Astrocyte of the spinal cord (primary cell): ENCODE measurements around the gene WFIKKN2.

ENCODE experiments used
- DNase-seq: peaks from one replicate; pipeline ENCODE4 v3.0.0; 2011; ENCODE audit warnings: low read depth, low spot score
- H3K4me3 ChIP-seq: 2 replicates; pipeline ENCODE4 v1.5.1; 2011; ENCODE audit warnings: low read depth, mild to moderate bottlenecking, low read length, moderate library complexity
- in situ Hi-C: cut with HindIII; loops from 2 replicates; pipeline ENCODE4 v1.10.0; 2017; ENCODE audit warnings: low sequenced_read_pairs
- TF ChIP-seq, protein P1 (sequence below): IDR thresholded peaks from 2 replicates; pipeline ENCODE4 v1.5.1; 2012; ENCODE audit warnings: low read depth, mild to moderate bottlenecking, low read length, inconsistent platforms

The WFIKKN2 gene

DNA sequence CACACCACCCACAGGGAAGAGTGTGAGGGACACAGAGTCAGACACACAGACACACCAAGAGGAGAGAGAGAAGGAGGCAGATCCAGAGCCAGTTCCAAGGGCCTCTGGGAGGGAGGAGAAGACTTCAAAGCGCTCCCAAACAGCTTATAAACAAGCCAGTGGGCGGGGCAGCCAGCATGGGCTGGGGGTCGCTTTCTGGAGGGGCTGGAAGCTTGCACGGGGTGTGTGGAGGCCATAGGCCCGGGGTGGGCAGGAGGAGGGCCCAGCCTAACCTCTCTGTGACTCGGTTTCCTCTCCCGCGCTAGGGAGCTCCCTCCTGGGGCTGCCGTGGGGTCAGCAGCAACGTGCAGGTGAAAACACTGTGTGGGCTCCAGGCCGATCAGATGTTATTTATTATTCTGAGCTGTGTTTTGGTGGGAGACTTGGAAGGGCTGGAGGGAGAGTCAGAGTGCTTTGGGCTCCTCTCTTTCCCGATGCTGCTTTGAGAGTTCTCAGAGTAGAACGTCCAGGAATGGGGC lies 2.5 kb upstream of the WFIKKN2 start:
- TF ChIP-seq, protein P1, sequence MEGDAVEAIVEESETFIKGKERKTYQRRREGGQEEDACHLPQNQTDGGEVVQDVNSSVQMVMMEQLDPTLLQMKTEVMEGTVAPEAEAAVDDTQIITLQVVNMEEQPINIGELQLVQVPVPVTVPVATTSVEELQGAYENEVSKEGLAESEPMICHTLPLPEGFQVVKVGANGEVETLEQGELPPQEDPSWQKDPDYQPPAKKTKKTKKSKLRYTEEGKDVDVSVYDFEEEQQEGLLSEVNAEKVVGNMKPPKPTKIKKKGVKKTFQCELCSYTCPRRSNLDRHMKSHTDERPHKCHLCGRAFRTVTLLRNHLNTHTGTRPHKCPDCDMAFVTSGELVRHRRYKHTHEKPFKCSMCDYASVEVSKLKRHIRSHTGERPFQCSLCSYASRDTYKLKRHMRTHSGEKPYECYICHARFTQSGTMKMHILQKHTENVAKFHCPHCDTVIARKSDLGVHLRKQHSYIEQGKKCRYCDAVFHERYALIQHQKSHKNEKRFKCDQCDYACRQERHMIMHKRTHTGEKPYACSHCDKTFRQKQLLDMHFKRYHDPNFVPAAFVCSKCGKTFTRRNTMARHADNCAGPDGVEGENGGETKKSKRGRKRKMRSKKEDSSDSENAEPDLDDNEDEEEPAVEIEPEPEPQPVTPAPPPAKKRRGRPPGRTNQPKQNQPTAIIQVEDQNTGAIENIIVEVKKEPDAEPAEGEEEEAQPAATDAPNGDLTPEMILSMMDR, result no peak
- no peak for DNase-seq
- in situ Hi-C loops, result no loop called here

DNA sequence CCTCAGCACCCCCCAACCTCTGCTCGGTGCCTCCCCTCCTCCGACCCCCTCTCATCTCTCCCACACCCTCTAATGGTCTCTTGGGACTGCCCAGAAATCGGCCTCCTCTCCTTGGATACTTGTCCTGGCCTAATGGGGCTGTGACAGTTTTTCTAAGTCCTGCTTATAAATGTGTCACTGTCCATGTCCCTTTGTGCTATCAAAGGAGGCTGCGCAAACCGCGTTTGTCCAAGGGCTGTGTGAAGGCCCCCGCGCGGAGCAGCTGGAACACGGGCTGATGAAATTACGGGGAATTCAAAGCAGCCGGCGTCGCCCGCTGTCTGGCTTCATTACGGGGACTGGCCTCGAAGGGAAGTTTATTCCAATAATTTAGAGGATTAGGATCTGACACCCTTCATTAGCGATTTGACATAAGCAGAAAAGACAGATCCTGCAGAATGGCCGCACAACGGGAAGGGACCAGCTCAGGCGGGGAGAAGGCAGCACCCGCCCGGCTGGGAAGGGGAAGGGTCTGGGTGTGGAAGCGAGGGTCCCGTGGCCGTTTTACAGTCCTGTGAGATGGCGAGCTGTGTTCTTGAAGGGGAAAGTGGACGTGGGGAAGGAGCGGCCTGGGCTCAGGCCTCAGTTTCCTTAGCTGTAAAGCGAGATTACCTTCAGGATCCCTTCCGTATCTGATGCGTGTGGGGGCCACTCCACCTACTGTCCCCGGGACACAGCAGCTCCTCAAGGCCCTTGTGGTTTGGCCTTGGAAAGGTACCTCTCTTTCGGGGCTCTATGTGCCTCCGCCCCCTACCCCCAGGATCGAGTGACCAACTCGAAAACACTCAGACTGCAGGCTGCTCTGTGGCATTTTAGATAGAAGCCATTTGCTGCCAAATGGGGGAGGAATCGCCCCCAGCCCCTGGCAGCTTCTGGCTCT lies 1.6 kb upstream of the WFIKKN2 start:
- TF ChIP-seq, protein P1, result no peak
- no peak for DNase-seq
- in situ Hi-C loops, result no loop called here
- no peak overlapping the region for H3K4me3 ChIP-seq

More for the DNA sequence above, 2.5 kb upstream of the WFIKKN2 start:
- H3K4me3 ChIP-seq, result no peak overlapping the region

DNA sequence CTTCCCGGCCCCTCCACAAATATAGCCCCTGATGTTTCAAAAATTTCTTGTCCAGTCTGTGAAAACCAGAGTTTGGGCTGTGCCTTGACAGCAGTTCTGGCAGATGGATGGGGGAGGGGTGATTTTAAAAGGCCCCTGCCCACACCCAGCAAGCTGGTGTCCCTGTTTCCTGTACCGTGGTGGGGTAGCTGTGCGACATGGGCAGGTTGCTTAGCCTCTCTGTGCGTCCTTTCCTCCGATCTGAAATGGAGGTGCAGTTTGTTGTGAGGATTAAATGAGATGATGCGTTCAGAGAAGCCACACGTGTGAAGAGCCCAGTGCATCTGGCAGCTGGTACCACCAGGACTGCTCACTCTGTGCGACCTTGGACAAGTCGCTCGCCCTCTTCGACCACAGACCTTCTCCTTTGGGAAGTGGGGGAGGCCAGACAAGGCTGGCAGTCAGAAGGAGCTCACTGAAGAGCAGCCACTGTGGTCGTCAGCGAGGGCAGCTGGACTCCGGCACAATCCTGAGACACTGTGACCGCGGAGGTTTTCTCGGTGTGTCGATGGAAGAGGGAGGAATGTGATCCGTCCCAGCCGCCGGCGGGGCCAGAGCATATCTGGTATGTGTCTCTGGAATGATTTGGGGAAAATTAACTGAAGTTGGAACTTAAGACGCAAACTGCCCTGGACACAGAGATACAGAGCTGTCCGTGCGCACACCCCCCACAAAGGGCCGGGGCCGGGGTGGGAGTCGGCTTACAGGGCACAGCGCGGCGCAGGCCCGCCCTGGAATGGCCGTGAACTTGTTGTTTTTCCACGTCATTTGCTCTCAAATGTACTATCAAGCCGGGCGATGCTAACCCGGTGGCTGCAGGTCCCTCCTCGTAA lies 721 bp upstream of the WFIKKN2 start:
- peak; percentile 44 for DNase-seq
- in situ Hi-C loops, result no loop called here
- TF ChIP-seq, protein P1, result no peak
- H3K4me3 ChIP-seq, result peak overlapping the region; percentile 5

DNA sequence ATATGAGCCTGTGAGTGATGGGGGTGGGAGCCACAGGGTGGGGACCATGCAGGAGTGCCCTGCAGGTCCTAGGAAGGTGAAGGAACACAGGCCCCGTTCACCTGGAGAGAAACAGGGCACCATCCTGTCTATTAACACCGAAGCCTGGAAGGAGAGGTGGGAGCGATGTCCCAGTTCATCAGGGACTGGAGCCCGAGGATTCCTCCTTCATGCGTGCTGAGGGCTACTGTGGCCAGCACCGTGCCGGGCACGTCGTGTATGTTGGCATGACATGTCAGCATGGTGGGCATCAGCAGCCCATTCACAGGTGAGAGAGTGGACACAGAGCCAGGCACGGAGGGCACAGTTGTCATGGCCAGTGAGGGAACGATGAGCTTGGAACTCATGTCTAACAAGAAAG lies 1.4 kb downstream of the WFIKKN2 start:
- no peak for DNase-seq
- H3K4me3 ChIP-seq, result no peak overlapping the region
- TF ChIP-seq, protein P1, result no peak
- in situ Hi-C loops, result no loop called here

DNA sequence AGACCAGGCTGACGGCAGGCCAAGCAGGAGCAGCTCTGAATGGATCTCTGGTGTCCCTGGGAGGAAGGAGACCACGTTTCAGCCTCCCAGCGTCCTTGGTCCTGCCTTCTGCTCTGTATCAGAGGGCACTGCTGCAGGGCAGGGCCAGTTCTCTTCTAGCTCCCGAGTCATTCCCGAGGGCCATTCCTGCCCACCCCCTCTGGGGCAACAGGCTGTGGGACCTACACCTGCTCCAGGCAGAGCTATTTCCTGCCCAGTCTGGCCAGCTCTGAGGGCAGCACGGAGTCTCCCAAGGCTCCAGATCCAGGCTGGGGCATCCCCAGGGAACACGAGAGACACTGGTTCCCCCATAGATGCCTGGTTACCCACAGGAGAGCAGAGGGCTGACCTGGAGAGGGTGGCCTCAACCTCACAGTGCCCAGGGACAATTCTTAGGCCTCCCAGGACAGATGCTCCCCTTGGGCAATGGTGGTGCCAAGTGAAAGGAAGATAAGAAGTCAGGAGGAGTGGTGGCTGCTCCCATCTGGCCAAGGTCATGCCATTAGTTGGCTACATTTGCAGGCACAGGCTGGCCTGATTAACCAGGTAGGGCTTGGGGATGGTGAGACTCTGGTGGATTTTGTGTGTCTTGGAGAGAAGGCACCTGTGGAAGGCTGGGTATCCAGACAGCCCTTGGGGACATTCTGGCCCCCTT lies 2.0 kb downstream of the WFIKKN2 start:
- H3K4me3 ChIP-seq, result no peak overlapping the region
- TF ChIP-seq, protein P1, result no peak
- no peak for DNase-seq
- in situ Hi-C loops, result no loop called here
